ENCODE data around the gene LAMA2.

The LAMA2 gene

GRCh38 chr6:129492260-129492659, 609.3 kb downstream of the LAMA2 start:
- no peak for DNase-seq (ENCODE audit: low spot score)

- no peak for DNase-seq (ENCODE audit: low spot score)
These were observed 610.5 kb downstream of the LAMA2 start for GRCh38 chr6:129493354-129493902.

- no peak for DNase-seq (ENCODE audit: low spot score)
These were observed 611.2 kb downstream of the LAMA2 start for GRCh38 chr6:129494099-129494498.

DNA sequence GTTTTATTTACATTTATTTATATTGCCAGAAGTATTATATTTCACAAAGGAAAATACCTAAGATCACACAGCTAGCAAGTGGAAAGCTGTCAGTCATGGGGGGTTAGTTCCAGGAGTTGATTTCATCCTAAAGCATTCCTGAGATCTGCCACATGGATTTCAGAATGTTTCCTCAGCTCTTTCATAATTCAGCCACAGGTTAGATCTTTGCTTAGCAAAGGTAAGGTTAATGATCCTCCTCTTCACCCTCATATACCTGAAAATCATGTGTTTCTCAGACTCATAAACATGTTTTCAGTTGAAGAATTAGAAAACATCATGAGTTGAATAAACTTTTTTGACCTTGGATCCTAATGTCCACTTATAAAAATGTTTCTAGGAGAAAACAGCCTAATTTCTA, 611.6 kb downstream of the LAMA2 start:
- no peak for DNase-seq (ENCODE audit: low spot score)

- no peak for DNase-seq (ENCODE audit: low spot score)
These were observed 612.7 kb downstream of the LAMA2 start for GRCh38 chr6:129495652-129496051.

DNA sequence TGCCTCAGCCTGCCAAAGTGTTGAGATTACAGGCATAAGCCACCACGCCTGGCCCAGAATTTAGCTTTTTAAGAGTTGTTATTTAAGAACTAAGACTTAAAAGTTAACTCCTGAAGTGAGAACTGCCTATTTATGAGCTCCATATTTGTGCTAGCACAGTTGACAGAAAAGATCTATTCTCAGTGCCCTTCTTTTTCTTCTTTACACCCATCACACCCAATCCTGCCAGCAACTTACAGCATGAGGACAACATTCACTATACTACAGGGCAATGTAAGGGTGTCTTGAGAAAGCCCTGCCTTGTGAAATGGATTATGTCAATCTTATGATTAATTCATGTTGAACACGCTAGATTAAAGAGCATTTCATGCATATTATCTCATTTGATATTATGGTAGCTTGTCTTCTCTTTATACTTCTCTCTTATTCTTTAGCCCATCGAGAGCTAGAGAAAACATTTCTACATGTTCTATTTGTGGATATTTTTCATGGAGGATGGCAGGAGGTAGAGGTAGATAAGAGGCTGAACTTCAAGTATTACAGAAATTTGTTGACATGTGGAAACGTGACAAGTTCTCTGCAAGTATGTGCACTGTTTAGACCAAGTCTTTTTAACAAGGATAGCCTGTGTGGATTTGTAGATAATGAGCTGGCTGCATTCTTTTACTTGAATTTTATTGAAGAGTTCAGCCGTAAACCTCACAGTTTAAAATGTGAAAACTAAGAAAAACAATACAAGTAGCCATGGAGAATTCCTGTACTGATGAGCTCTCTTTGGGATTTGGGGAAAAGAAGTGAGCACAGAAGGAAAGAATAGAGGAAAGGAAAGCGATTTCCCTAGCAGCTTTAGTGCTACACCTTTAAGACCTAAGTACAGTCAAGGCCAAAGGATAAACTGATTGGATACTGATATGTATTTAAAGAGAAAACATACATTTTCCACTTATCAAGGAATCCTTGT, 614.8 kb downstream of the LAMA2 start:
- no peak for DNase-seq (ENCODE audit: low spot score)

GRCh38 chr6:129498541-129498940, 615.6 kb downstream of the LAMA2 start:
- DNase-seq (ENCODE audit: low spot score), result peak; percentile 23

- DNase-seq (ENCODE audit: low spot score), result peak; percentile 77
These were observed 616.3 kb downstream of the LAMA2 start for GRCh38 chr6:129498950-129499842.

DNA sequence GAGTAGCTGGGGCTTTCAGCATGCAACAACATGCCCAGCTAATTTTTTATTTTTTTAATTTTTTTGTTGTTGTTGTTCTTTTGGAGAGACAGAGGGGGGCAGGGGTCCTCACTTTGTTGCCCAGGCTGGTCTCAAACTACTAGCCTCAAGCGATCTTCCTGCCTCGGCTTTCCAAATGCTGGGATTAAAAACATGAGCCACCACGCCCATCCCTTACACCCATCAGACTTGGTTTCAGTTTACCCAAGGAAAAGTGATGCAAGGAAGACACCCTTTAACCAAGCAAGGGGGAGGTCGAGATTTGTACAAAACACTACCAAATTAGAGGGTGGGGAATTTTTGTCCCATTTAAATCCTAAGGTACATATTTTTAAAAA, 616.9 kb downstream of the LAMA2 start:
- DNase-seq (ENCODE audit: low spot score), result no peak

DNA sequence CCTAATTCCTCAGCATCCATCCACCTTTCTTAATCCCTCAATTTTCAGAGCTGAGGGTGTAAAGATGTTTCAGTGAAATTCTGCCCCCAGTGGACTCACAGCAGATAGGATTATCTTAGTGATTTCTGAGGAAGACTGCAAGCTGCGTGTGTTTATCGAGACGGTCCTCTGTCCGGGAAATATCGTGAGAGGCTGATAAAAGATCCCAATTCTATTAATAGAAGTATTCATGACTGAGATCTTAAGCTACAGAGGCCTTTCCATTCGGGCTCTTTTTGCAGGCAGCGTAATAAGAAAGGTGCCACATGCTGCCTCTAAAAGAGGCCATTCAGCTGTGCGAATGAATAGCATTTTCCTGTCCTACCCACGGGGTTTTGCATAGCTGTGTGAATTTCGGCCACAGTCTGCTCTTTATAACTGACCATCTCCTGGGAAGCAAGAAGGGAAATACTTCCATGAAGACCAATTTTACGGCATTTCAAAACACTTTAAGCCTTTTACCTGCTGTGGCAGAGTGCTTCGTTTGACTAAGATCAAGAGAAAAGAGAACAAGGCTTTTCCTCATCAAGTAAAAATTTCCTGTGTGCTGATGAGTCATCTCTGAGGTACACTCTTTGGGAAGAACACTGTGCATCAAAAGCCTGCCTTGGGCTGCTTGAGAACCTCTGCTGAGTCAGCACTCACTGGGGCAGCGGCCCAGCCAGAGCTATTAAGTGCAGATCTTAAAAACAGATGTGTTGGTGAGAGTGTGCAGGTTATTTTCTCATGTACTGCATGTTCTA, 618.2 kb downstream of the LAMA2 start:
- peak; percentile 32 for DNase-seq (ENCODE audit: low spot score)

GRCh38 chr6:129501740-129502660, 619.1 kb downstream of the LAMA2 start:
- DNase-seq (ENCODE audit: low spot score), result no peak

DNA sequence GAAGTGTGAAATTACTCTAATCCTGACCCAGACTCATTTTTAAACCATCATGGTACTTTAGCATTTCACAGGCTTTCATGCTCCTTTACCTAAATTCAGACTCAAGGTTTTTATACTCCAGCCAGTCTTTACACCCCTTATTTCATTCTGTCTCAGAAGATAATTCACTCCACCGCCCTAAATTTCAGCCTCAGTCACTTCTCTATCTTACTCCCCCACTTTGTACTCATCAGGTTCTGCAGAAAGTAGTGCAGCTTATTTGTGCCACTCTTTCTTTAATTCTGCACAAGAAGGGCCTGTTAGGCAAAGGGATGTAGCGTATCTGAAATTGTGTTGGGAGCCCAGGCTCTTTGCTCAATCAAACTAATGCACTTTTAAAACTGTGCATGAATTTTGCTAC, 621.5 kb downstream of the LAMA2 start:
- no peak for DNase-seq (ENCODE audit: low spot score)

GRCh38 chr6:129507059-129507807, 624.3 kb downstream of the LAMA2 start:
- DNase-seq (ENCODE audit: low spot score), result no peak

- no peak for DNase-seq (ENCODE audit: low spot score)
These were observed 624.9 kb downstream of the LAMA2 start for GRCh38 chr6:129507846-129508245.

GRCh38 chr6:129508477-129509145, 625.7 kb downstream of the LAMA2 start:
- DNase-seq (ENCODE audit: low spot score), result no peak

DNA sequence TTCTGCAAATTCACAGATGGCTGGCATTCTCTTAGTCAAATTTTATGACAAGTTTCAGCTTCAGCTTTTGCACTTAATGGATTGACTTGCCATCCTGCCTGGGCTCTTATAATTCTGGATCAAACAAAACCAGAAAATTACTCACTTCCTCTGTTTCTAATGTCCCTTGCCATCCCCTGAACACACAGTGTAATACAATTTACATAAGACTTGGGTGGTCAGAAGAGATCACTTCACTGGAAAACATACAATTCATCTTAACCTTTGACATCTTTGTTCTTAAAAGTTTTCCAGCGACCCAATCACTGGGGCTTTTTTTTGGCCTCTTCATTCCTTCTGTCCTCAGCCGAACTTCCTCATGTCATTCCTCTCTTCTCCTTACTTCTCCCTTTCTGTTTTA, 628.0 kb downstream of the LAMA2 start:
- no peak for DNase-seq (ENCODE audit: low spot score)

DNA sequence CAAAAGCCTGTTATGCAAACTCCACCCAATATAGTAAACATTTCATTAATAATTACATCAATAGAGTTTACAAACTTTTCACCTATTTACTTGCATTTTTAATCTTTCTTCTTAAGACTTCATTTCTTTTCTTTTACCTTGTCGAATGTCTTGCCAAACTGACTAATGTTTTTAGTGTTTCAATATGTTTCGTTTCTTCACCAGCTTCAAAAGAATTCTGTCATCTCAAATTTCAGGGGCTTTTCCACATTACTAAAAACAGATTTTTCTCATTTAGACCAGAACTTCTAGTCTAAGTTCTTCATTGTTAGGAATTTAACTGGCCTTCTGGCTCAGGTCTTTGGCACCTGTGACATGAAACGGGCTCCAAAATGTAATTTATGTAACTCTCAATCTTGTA, 630.5 kb downstream of the LAMA2 start:
- DNase-seq (ENCODE audit: low spot score), result no peak

GRCh38 chr6:129515004-129515403, 632.1 kb downstream of the LAMA2 start:
- no peak for DNase-seq (ENCODE audit: low spot score)

DNA sequence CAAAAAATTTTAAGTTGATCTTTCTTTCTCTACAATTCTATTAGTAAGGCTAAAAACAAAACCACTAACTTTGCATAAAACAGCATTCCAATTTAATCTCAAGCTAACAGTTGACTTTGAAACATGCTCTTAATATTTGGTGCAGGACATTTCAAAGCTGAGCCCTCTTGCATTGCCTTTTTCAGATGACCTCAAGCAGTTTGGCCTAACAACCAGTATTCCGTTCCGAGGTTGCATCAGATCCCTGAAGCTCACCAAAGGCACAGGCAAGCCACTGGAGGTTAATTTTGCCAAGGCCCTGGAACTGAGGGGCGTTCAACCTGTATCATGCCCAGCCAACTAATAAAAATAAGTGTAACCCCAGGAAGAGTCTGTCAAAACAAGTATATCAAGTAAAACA, 633.1 kb downstream of the LAMA2 start:
- no peak for DNase-seq (ENCODE audit: low spot score)
